KOPT-K1 (cell line): Measurements from ENCODE around the gene USP31.
"Not testable (repeated sequence)": the region's sequence is repeated elsewhere in the genome, so short reads cannot be mapped to it uniquely, and the experiment has no call there.

Experiments
- H3K27ac ChIP-seq: fragments of 200-600 bp; sonication (generic); 2 replicates; pipeline ENCODE4 v1.5.1; 2016; ENCODE audit warnings: antibody characterized with exemption, mild to moderate bottlenecking, low read depth, low read length; ENCODE audit not compliant: poor library complexity, severe bottlenecking
- H3K36me3 ChIP-seq: fragments of 200-600 bp; sonication (generic); 2 replicates; pipeline ENCODE4 v1.5.1; 2017; ENCODE audit warnings: antibody characterized with exemption, mild to moderate bottlenecking, low read length, moderate library complexity; ENCODE audit not compliant: insufficient read depth
- H3K9me3 ChIP-seq: fragments of 200-600 bp; sonication (generic); 2 replicates; pipeline ENCODE4 v1.5.1; 2017; ENCODE audit warnings: antibody characterized with exemption, low read length, mild to moderate bottlenecking; ENCODE audit not compliant: insufficient read depth, poor library complexity, severe bottlenecking

Gene USP31

GRCh38 chr16:23145608-23146007, 3.6 kb downstream of the USP31 start:
- Histone ChIP-seq H3K36me3 (no peaks in the 10 kb centered on the region), H3K27ac (no peak overlapping the region), H3K9me3 (no peaks in the 10 kb centered on the region)

DNA sequence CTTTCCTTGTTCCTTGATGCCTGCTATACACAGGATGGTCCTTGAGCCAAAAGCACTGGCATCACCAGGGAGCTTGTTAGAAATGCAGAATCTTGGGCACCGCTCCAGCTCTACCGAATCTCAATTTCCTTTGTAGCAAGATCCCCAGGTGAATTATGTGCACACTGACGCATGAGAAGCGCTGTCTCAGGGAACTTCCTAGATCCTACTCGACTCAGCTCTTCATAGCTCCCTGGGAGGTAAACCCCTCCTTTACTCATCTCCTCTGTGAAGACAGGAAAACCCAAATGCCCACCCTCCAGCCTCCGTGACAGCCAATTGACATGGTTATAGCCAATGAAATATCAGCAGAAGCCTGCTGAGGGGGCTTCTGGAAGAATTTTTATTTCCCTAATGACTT, 4.1 kb downstream of the USP31 start:
- Histone ChIP-seq H3K9me3 (no peaks in the 10 kb centered on the region), H3K27ac (no peak overlapping the region), H3K36me3 (no peaks in the 10 kb centered on the region)

DNA sequence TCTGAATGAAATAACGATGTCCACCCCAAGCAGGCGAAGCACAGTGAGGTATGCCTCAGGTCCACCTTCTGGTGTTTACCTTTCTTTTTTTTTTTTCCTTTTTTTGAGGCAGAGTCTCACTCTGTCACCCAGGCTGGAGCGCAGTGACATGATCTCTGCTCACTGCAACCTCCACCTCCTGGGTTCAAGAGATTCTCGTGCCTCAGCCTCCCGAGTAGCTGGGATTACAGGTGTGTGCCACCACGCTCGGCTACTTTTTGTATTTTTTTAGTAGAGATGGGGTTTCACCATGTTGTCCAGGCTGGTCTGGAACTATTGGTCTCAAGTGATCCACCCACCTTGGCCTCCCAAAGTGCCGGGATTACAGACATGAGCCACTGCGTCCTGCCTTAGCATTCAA, 4.9 kb downstream of the USP31 start:
- not testable (repeated sequence) for H3K27ac ChIP-seq, H3K9me3 ChIP-seq, H3K36me3 ChIP-seq

GRCh38 chr16:23143391-23143790, 5.9 kb downstream of the USP31 start:
- no peaks in the 10 kb centered on the region for H3K9me3 ChIP-seq
- no peaks in the 10 kb centered on the region for H3K36me3 ChIP-seq
- no peak overlapping the region for H3K27ac ChIP-seq

DNA sequence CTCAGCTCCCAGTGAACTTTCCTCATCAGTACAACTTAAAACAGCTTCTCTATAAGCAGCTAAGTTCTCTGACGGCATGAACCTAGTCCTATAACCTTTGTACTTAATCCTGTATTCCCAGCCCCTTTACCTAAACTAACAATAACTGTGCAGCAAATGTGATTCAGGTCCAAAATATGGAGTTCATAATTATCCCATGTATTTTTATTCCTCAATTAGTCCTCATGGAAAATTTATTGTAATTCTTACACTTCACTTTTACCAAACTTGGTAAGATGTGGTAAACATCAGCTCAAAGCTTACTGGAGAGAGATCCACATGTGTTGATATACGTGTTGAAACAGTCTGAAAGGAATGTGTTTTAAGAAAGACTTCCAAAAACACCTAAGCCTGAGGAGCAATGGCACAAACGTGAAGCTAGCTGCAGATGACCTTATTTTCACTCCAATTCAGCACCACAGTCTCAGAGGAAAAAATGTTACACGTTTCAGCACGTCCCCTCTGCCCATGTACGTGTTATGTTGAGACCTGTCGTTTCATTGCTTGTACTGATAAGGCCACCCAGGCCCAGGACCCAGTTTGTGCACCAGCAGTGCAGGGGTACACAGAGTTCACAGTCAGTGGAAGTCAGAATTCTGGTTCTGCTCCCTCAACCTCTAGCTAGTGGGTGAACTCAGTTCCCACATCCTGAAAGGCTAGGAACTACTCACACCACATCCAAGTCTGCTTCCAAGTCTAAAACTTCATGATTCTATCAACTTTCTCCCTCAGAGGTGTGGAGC, 7.1 kb downstream of the USP31 start:
- Histone ChIP-seq H3K27ac (no peak overlapping the region), H3K36me3 (no peaks in the 10 kb centered on the region), H3K9me3 (peaks cover under 1% of the 10 kb centered on the region)

DNA sequence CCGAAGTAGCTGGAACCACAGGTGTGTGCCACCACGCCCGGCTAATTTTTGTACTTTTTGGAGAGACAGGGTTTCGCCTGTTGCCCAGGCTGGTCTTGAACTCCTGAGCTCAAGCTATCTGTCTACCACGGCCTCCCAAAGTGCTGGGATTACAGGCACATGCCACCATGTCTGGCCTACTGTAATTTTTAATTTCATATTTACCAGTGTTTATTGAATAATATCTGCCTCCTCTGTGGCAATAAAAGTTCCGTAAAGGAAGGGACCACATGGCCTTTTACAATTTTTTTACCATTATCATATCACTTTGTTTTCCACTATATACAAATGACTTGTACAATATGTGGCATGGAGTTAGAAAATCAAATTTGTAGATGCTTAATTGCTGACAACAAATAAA, 7.8 kb downstream of the USP31 start:
- Histone ChIP-seq H3K36me3 (no peaks in the 10 kb centered on the region), H3K9me3 (peaks cover 6% of the 10 kb centered on the region)

DNA sequence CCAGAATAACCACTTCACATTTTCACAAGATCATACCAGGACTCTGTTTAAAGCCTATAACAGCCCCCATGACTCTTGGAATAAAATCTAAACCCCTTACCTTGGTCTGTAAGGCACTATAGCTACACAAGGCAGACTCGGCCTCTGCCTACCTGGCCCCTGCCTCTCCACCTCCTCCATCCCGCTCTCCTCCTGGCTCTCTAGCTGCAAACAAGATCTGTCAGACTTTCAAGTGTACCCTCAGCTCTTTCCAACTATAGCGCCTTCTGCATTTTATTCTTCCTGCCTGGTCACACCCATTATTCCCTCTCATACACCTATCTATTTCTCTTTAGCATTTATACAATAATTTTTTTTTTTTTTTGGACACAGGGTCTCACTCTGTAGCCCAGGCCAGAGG, 8.2 kb downstream of the USP31 start:
- Histone ChIP-seq H3K27ac (no peak overlapping the region), H3K36me3 (no peaks in the 10 kb centered on the region), H3K9me3 (peaks cover 6% of the 10 kb centered on the region)

More for the DNA sequence above, 7.8 kb downstream of the USP31 start:
- no peak overlapping the region for H3K27ac ChIP-seq

DNA sequence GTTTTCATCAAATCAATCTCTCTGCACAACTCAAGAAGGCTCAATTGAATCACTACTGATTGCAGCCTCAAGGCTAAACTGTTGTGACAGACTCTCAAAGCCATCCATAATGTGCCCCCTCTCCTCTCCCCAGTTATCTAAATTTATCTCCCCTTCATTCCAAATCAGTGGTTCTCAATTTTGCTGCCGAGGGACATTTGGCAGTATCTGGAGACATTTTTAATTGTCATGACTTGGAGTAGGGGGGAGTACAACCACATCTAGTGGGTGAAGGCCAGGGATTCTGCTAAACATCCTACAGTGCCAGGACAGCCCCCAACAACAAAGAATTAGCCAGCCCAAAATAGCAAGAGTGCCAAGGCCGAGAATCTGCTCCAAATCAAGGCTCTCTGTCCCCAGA, 9.1 kb downstream of the USP31 start:
- Histone ChIP-seq H3K9me3 (peaks cover 6% of the 10 kb centered on the region), H3K36me3 (no peaks in the 10 kb centered on the region), H3K27ac (no peak overlapping the region)

DNA sequence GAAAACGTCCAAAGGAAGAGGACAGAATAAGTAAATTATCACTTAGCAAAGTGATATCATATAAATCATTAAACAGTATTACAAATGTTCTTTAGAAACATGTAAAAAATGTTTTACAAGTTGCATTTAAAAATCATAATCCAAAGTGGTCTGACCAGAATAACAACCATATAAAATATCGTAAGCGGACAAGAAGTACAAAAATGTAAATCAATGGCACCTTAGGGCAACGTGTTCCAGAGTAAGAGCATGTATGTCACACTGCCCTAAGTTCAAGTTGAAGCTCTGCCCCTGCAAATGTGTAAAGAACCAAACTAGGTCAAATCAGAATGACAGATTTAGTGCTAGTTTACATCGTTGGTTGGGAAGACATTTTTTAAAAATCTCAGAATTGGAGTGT, 11.4 kb downstream of the USP31 start:
- H3K27ac ChIP-seq, result no peak overlapping the region
- no peaks in the 10 kb centered on the region for H3K36me3 ChIP-seq

GRCh38 chr16:23137256-23137655, 12.0 kb downstream of the USP31 start:
- no peaks in the 10 kb centered on the region for H3K36me3 ChIP-seq
- H3K9me3 ChIP-seq, result peaks cover 6% of the 10 kb centered on the region
- no peak overlapping the region for H3K27ac ChIP-seq

More for the DNA sequence above, 11.4 kb downstream of the USP31 start:
- H3K9me3 ChIP-seq, result peaks cover 6% of the 10 kb centered on the region

GRCh38 chr16:23134274-23134673, 15.0 kb downstream of the USP31 start:
- peaks cover 6% of the 10 kb centered on the region for H3K9me3 ChIP-seq
- no peaks in the 10 kb centered on the region for H3K36me3 ChIP-seq
- H3K27ac ChIP-seq, result no peak overlapping the region

GRCh38 chr16:23132775-23133463, 16.3 kb downstream of the USP31 start:
- Histone ChIP-seq H3K9me3 (peaks cover 6% of the 10 kb centered on the region), H3K27ac (no peak overlapping the region), H3K36me3 (no peaks in the 10 kb centered on the region)

DNA sequence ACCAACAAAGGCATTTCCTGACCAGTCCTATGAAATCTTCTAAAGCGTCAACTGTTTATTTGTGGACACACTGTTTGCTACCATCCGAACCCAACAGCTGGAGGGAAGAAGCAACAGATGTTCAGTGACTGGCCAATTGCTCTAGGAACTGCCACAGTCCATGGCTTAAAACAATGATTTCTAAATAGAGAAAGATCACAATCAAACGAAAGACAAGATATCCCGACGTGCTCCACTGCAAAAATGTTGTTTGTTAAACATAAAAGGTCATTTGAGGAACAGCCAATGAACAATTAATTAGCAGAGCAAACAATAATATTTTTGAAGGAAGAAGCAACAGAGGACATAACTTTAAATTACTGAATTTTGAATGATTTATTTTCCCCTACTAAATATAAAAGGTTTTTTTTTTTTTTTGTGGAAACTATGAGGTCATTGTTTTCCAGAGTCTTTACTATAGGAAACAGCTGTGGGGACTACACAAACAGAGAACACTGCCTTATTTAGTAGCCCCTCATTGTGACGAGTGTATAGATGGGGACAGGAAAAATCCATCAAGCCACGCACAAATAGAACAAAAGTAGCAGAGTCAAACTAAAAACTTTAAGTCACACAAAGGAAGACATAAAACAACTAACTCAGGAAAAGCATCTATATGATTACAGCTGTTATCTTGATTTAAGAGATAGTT, 17.2 kb downstream of the USP31 start:
- no peak overlapping the region for H3K27ac ChIP-seq

DNA sequence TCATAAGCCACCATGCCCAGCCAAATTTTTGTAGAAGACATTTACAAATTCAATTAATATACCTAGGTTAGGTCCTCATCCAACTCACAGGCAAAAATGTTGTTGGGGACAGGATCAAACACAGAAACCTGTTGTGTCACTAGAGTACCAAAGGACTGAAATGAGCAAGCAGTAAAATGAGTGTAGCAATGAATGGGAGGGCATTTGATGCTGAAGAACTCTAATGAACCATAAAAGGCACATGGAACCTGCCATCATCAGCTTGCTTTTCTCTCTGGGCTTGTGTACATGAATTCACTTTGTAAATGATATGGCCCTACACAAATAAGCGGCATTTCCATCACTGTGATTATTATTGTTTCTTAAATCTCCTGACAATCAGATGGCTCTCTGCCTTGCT, 17.8 kb downstream of the USP31 start:
- H3K9me3 ChIP-seq, result no peaks in the 10 kb centered on the region
- no peaks in the 10 kb centered on the region for H3K36me3 ChIP-seq
- H3K27ac ChIP-seq, result no peak overlapping the region

More for the DNA sequence above, 17.2 kb downstream of the USP31 start:
- H3K36me3 ChIP-seq, result no peaks in the 10 kb centered on the region
- H3K9me3 ChIP-seq, result peaks cover 5% of the 10 kb centered on the region

GRCh38 chr16:23131036-23131435, 18.2 kb downstream of the USP31 start:
- H3K36me3 ChIP-seq, result no peaks in the 10 kb centered on the region
- no peaks in the 10 kb centered on the region for H3K9me3 ChIP-seq
- no peak overlapping the region for H3K27ac ChIP-seq
